ENCODE measurements around the gene ARHGEF4.

ARHGEF4 gene

DNA sequence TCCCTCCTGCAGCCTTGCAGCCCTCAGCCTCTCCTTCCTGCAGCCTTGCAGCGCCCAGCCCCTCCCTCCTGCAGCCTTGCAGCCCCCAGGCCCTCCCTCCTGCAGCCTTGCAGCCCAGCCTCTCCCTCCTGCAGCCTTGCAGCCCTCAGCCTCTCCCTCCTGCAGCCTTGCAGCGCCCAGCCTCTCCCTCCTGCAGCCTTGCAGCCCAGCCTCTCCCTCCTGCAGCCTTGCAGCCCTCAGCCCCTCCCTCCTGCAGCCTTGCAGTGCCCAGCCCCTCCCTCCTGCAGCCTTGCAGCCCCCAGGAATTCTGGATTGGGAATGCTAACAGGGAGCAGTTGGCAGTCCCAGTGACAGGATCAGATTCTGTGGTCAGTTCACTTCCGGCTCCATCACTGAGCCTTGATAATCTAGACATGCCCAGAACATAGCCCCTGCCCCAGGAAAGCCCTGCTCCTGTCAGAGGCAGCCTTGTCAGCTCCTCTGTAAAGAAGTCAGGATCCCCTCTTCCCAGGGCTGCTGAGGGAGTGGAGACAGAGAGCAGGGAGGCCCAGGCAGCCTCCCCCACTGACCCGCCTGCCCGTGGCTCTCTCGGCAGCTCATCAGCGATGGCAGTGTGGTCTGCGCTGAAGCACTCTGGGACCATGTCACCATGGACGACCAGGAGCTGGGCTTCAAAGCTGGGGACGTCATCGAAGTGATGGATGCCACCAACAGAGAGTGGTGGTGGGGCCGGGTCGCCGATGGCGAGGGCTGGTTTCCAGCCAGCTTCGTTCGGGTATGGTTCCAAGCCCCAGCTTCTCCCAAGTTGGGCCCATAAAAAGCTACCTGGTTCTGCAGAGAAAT is 201.8 kb downstream of the ARHGEF4 start:
- no peak for DNase-seq (ENCODE audit: low read depth)

DNA sequence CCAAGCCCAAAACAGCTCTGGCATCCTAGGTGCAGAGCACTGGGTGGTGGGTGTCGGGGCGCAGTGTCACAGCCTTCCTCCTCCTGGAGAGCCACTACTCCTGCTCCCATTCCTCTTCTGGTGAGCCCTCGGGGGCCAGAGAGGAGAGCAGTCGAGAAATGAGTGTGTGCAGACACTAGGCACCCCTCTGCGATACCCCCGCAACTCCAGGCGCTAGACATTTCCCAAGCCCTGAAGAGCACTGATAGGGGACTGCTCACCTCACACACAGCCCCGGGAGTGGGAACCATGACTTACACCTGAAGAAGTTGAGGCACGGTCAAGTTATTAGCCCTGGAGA is 202.4 kb downstream of the ARHGEF4 start:
- no peak for DNase-seq (ENCODE audit: low read depth)

DNA sequence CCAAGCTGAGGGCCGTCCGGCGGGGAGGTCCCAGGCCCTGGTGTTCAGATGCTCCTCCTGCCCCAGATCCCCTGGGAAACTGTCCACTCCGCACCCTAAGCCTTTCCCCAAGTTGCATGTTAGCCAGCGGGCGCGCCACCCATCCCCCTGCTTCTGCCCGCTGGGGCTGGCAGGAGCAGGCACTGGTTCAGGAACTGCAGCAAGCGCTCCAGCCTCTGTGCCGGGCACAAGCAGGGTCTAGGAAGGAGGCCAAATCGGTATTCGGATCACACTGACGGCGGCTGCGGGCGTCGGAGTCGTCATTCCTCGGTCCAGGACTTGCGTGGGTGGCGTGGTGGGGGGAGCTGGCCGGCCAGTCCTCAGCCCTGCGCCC is 202.8 kb downstream of the ARHGEF4 start:
- no peak for DNase-seq (ENCODE audit: low read depth)

DNA sequence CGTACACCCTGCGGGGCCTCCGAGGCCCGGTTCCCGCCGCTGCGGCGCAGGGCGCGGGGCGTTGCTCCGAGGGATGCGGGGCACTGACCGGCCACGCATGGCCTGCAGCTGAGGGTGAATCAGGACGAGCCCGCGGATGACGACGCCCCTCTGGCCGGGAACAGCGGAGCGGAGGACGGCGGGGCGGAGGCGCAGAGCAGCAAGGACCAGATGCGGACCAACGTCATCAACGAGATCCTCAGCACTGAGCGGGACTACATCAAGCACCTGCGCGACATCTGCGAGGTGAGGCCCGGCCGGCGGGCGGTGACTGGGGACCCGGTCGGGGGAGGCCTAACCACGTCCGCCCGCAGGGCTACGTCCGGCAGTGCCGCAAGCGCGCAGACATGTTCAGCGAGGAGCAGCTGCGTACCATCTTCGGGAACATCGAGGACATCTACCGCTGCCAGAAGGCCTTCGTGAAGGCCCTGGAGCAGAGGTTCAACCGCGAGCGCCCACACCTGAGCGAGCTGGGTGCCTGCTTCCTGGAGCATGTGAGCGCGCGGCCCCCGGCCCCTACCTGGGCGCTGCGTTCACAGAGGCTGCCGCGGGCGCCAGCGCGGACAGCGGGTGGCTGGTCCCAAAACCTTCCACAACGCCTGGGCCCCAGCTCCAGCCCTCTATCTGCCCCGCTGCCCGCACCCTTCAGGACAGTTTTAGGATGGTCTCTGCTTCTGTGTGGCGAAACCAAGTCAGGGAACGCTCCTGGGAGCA is 203.4 kb downstream of the ARHGEF4 start:
- DNase-seq (ENCODE audit: low read depth), result no peak

DNA sequence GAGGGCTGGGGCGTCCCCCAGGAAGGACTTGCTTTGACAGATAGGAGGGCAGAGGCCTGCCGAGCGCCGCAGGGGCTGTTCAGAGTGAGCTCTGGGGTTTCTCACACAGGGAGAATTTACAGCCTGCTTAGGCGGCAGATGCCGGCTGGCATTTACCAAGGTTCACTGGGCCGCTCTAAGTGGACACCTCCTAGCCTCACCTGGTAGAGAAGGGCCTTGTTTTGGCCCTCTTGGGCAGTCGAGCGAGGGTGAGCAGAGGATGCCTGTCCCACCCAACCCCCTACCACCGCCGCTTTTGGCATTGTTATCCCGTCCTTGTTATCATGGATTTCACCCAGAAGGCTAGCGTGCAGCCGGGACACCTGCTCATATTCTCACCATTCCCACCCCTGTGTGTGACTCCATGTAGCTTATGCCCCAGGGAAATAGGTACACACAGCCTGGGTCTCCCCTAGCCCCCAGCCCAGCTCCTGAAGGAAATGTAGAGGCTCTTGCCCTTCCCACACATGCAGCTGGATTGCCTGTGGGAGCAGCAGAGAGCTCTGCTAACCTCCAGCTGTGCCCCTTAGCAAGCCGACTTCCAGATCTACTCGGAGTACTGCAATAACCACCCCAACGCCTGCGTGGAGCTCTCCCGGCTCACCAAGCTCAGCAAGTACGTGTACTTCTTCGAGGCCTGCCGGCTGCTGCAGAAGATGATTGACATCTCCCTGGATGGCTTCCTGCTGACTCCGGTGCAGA is 204.1 kb downstream of the ARHGEF4 start:
- no peak for DNase-seq (ENCODE audit: low read depth)

DNA sequence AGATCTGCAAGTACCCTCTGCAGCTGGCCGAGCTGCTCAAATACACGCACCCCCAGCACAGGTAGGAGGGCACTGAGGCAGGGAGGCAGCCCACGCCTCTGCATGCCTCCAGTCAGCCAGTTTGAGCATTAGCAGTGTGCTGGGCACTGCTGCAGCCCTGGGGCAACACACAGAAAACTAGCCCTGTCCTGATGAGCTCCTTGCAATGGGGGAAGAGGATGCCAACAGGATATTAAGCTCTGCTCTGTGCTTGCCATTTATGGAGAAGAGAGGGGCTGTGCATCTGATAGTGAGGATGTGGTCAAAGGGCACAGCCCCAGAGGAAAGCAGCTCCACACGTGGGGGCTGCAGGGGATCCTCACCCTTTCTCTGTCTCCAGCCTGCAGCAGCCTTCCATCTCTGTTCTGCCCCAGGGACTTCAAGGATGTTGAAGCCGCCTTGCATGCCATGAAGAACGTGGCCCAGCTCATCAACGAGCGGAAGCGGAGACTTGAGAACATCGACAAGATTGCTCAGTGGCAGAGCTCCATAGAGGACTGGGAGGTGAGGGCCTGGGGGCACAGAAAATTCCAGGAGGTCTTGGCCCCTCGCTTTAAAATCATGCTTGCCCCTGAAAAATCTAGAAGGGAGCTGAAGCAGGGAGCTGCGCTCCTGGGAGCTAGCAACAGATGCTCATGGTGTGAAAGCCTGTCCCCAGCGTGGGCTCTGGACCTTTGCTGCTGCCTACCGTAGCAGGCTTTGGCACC is 204.9 kb downstream of the ARHGEF4 start:
- DNase-seq (ENCODE audit: low read depth), result no peak

DNA sequence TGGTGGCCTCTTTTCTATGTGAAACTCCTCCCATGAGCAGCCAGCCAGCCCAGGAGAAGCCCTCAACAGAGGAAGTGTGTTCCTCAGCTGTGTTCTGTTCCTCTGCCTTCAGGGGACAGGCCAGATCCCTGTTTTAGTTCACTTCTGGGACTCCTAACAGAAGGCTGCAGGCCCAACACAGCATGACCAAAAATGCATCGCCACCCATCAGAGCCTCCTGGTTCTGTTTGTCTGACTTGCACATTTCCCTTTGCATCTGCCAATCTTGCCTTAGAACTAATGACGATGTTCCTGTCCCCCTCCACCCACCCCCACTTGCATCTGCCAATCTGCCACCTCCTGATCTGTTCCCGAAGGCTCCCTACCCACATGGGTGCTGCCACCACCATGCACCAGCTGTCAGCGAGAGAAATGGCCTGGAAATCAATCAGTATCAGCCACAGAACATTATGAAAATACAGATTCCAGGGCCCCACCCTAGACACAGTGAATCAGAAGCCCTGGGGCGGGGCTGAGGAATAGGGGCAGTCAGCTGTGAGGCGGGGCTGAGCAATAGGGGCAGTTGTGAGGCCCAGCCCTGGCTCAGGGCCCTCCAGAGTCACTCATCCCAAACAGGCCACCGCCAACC is 205.5 kb downstream of the ARHGEF4 start:
- DNase-seq (ENCODE audit: low read depth), result no peak

DNA sequence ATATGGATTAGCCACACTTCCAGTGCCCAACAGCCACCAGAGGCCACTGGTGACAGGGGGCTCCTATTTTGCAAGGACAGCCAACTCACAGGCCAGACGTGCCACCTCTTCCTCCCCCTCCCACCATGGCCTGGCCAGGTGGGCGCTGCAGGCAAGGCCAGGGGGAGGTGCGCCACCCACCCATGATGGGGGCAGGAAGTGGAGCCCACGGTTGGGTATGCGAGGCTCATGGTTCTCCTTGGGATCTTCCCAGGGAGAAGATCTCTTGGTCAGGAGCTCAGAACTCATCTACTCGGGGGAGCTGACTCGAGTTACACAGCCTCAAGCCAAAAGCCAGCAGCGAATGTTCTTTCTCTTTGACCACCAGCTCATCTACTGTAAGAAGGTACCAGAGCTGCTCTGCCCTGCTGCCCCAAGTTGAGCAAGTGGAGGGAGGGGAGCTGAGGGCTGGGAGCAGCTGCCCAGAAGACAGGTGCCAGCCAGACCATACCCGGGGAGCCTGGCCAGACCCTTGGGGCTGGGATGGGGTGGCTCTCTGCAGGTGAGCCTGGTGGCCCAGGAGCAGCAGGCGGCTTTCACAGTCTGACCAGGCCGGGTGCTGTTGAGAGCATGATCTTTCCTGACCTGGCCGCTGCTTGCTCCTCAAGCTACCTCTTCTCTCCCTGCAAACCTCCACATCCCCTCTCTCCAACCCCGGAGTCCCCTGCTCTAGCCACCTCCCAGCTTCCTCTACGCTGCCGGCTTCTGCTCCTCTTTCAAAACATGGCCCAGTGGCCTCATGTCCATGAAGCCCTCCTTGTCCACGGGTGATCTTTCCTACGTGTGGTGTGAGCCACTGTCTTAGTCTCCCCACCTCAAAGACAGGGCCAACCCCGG is 206.7 kb downstream of the ARHGEF4 start:
- DNase-seq (ENCODE audit: low read depth), result no peak

DNA sequence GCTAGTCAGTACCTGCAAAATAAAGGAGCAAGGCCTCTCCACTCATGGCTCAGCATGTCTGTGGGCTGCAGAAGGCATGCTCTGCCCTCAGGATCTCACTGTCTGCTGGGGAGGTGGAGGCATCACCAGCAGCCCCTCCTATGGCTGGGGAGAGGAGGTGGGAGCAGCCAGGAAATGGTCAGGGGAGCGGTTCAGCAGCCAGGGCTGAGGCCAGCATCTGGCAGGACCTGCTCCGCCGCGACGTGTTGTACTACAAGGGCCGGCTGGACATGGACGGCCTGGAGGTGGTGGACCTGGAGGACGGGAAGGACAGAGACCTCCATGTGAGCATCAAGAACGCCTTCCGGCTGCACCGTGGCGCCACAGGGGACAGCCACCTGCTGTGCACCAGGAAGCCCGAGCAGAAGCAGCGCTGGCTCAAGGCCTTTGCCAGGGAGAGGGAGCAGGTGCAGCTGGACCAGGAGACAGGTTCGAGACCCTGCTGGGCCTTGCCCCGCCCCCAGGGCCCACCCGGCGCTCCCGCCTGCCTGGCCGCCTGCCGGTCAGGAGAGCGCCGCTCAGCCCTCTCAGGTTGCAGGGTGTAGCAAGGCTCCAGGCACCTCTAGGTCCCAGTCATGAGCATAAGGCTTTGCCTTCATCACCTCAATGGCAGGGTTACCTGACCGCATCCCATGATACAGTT is 207.5 kb downstream of the ARHGEF4 start:
- DNase-seq (ENCODE audit: low read depth), result no peak

DNA sequence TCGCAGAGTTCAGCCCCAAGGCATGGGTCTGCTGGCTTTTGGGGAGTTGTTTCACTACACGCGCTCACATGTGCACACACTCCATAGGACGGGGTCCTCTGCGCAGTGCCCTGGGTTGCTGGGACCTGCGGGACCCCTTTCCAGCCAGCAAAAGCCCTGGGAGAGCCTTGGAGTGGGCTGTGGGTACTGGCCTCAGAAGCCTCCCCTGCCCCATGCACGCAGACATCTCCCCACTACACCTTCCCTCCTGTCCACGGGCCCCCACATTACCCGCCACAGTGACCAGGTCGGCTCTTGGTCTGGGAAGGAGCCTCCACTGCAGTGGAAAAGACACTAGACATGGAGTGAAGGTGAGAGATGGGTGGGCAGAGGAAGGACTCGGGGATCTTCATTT is 208.0 kb downstream of the ARHGEF4 start:
- DNase-seq (ENCODE audit: low read depth), result no peak

DNA sequence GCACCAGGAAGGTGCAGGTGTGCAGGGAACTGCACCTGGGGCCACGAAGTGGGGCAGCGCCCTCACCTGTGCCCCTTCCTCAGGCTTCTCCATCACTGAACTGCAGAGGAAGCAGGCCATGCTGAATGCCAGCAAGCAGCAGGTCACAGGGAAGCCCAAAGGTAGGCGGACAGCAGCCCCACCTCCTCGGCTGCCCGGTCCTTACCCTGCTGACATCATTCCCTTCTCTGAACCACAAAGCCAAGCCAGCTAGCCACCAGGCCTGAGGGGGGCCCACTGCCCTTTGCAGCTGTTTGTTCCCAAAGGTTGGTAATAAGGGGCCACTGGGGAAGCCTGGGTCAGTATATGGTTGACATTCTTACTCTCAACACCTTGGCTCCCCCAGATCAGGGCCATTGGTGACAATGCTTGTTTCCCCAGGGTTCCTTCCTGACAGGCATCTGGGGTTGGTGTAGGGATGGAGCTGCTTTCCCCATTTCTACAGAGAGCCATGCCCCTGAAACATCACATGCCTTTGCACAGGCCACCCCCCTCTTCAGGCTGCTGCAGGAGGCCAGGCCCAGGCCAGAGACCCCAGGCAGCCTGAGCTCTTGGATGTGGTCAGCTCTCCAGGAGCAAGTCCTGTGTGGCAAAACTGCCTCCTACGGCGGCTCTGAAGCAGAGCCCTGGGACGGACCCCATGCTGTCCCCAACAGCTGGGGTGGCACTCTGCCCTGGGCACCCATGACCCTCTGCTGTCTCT is 208.7 kb downstream of the ARHGEF4 start:
- DNase-seq (ENCODE audit: low read depth), result no peak

DNA sequence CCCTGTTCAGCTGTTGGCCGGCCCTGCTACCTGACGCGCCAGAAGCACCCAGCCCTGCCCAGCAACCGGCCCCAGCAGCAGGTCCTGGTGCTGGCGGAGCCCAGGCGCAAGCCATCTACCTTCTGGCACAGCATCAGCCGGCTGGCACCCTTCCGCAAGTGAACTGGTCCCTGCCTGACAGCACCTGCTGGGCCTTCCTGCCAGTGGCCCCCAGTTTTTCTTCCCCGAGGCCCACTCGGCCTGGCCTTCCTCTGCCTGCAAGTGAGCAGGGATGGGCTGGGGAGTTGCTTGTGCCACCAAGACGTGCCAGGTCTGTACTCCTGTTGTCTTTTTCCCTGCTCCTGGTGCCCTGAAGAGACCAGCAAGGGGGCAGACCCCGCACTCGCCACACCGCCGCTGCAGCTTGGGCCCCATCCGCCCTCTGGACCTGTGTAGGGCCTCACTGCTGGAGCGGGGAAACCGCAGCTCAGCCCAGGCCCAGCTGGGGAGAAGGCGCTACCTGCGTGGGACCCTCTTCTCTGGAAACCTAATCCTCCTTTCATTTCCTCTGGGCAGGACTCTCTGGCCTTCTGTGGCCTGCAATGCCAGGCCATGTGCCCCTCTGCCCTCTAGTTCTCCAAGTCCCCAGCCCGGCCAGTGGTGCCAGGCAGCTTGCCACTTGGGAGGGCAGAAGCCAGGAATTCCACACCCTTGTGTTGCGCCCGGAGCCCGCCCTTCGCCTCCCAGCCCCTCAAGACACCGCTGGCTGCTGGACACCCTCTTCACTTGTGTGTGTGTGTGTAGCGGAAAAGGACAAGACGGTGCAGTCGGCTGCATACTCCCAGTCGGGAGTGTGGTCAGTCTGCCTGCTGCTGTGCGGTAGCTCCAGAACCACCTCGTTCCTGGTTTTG is 209.6 kb downstream of the ARHGEF4 start:
- no peak for DNase-seq (ENCODE audit: low read depth)

DNA sequence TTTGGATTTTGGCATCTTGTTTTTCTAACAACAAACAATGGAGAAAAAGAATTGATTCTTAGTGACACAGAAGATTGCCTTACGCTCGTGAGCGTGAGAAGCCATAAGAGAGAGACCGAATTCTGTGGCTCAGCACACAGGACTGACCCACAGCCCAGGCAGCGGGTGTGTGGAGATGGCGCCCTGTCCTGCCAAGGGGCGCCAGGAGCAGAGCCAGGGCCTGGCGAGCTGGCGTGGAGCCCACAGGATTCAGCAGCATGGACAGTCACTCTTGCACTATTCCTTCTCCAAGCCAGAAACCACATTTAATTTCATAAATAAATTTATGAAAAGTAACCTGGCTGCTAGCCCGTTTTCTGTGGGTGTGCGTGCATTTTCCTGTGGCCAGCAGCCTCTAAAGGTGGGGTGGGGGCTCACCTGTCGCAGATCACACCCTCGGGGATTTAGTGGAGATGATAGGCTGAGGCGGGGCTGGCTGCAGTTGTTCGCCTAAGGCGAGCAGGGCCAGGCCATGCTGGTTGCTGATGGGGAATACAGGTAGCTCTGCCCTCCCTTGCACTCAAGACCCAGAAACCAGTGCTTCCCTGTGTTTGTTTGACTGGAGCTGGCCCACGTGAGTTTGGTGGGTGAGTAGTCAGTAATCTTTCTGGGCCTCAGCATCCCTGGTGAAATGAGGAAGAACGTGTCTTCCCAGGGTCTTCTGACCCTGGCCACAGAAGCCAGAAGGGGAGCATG is 210.4 kb downstream of the ARHGEF4 start:
- DNase-seq (ENCODE audit: low read depth), result no peak

DNA sequence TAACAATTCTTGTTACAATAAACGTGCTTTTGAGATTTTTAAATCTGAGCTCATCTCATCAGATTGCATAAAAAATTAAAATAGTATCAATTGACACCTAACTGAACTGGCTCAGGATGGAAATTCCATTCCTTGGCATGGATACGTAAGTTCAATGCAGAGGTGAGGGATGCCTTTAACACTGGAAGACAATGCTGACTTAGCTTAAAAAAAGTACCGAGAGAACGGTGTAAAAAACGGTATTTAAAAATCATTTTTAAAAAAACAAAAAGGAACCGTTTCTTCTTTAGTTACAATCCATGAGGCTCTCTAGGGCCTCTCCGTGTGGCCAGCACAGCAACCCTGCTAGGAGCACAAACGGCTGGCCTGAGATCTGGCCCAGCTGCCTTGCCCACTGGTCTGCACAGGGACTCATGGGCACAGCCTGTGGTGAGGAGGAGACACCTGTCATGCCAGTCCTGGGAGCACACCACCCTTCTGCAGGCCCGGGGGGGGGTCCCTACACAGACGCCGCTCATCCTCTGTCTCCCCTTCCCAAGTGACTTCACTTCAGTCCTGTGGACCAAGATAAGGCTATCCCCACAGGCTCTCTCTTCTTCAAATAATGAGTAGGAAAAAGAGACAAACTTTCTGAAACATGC is 211.3 kb downstream of the ARHGEF4 start:
- no peak for DNase-seq (ENCODE audit: low read depth)

DNA sequence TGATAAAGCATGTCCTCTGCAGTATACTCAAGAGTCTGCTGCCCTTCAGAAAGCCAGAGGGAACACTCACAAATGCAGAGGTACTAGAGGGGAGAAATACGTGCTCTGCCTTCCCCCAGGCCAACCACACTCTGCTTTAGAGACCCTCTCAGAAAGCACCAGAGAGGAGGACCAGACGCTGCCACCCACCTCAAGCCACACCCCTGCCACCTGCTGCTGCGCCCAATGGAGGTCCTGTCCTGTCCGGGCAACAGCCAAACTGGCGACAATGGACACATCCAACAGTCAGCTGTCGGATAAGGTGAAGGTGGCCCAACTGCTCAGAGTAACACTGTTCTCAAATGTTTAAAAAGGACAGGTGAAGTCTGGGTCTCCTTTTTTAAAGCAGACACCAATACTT is 211.9 kb downstream of the ARHGEF4 start:
- DNase-seq (ENCODE audit: low read depth), result no peak

DNA sequence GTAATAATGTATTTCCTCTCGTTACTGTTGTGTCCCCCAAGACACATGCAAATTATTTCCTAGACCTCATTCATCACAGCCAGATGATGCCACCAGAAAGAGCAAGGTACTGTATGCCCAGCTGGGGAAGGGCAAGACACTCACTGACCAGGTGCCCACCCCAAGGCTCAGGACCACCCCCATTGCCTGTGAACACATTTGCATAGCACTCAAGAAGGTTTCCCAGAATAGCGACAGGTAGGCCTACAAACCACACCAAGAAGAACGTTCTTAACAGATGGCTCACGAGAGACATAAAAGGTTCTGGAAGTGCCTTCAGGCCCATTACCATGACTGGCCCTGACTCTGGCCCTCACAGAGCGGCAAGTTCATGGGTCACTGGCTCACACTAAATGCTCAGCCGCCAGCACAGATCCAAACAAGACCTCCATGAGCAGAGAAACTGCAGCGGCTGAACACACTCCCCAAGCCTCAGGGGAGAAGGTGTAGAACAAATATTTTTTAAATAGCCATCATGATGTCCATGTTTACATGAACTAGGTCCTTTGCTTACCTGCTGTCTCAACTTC is 212.5 kb downstream of the ARHGEF4 start:
- DNase-seq (ENCODE audit: low read depth), result no peak

DNA sequence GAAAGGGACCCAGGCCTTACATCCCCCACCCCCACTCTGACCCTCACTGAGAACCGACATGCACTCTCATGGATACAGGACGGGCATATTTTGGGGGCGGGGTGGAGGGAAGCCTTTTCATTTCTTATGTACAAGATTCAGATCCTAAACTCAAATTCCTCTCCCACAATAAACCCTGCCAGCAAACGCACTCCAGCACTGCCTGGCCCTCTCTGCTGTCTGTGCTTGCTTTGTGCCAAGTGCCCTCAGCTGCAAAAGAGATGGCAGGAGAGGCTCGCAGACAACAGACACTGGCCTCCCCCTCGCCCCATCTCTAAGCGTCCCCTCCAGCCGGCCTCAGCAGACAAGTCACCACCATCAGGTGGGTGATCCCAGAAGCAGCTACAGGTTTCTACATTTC is 214.2 kb downstream of the ARHGEF4 start:
- no peak for DNase-seq (ENCODE audit: low read depth)

Measured in activated T-cell treated with anti-CD3 and anti-CD28 coated beads for 24 hours (primary cell).